ENCODE results near the gene CREB1.

The CREB1 gene

GRCh38 chr2:207531032-207531952 lies 1.5 kb downstream of the CREB1 start:
- Histone ChIP-seq H3K9me3 (ENCODE audit: severe bottlenecking) (no peaks in the 10 kb centered on the region), H3K4me1 (ENCODE audit: insufficient read depth, poor library complexity, severe bottlenecking) (peaks cover 34% of the 10 kb centered on the region), H3K36me3 (ENCODE audit: low read depth) (peaks cover 37% of the 10 kb centered on the region), H3K27ac (ENCODE audit: poor library complexity, severe bottlenecking) (peak overlapping the region; percentile 78), H3K4me3 (ENCODE audit: severe bottlenecking) (peak overlapping the region; percentile 69), H3K27me3 (ENCODE audit: insufficient read depth, poor library complexity, severe bottlenecking) (no peaks in the 10 kb centered on the region)
- DNase-seq (ENCODE audit: low spot score) (no peak), ATAC-seq (ENCODE audit: low read depth) (no peak)
- TF ChIP-seq CTCF (IDR thresholded peaks at IDR 0.05; ENCODE audit: poor library complexity, severe bottlenecking): no peak

GRCh38 chr2:207532676-207533075 lies 2.9 kb downstream of the CREB1 start:
- DNase-seq (ENCODE audit: low spot score) (no peak), ATAC-seq (ENCODE audit: low read depth) (no peak)
- Histone ChIP-seq H3K4me1 (ENCODE audit: insufficient read depth, poor library complexity, severe bottlenecking) (peaks cover 34% of the 10 kb centered on the region), H3K9me3 (ENCODE audit: severe bottlenecking) (no peaks in the 10 kb centered on the region), H3K27ac (ENCODE audit: poor library complexity, severe bottlenecking) (no peak overlapping the region), H3K4me3 (ENCODE audit: severe bottlenecking) (no peak overlapping the region), H3K27me3 (ENCODE audit: insufficient read depth, poor library complexity, severe bottlenecking) (no peaks in the 10 kb centered on the region), H3K36me3 (ENCODE audit: low read depth) (peaks cover 39% of the 10 kb centered on the region)
- no peak for TF ChIP-seq CTCF (IDR thresholded peaks at IDR 0.05; ENCODE audit: poor library complexity, severe bottlenecking)

- Histone ChIP-seq H3K9me3 (ENCODE audit: severe bottlenecking) (no peaks in the 10 kb centered on the region), H3K27ac (ENCODE audit: poor library complexity, severe bottlenecking) (no peak overlapping the region), H3K36me3 (ENCODE audit: low read depth) (peaks cover 38% of the 10 kb centered on the region), H3K4me3 (ENCODE audit: severe bottlenecking) (no peak overlapping the region), H3K27me3 (ENCODE audit: insufficient read depth, poor library complexity, severe bottlenecking) (no peaks in the 10 kb centered on the region), H3K4me1 (ENCODE audit: insufficient read depth, poor library complexity, severe bottlenecking) (peaks cover 27% of the 10 kb centered on the region)
- TF ChIP-seq CTCF (IDR thresholded peaks at IDR 0.05; ENCODE audit: poor library complexity, severe bottlenecking): no peak
- DNase-seq (ENCODE audit: low spot score) (no peak), ATAC-seq (ENCODE audit: low read depth) (no peak)
Measured at GRCh38 chr2:207533461-207534008, 3.8 kb downstream of the CREB1 start.

- Histone ChIP-seq H3K4me3 (ENCODE audit: severe bottlenecking) (no peak overlapping the region), H3K27me3 (ENCODE audit: insufficient read depth, poor library complexity, severe bottlenecking) (no peaks in the 10 kb centered on the region), H3K27ac (ENCODE audit: poor library complexity, severe bottlenecking) (no peak overlapping the region), H3K4me1 (ENCODE audit: insufficient read depth, poor library complexity, severe bottlenecking) (peaks cover 27% of the 10 kb centered on the region), H3K9me3 (ENCODE audit: severe bottlenecking) (no peaks in the 10 kb centered on the region), H3K36me3 (ENCODE audit: low read depth) (peaks cover 41% of the 10 kb centered on the region)
- TF ChIP-seq CTCF (IDR thresholded peaks at IDR 0.05; ENCODE audit: poor library complexity, severe bottlenecking): no peak
- ATAC-seq (ENCODE audit: low read depth) (no peak), DNase-seq (ENCODE audit: low spot score) (no peak)
Measured at GRCh38 chr2:207534417-207534816, 4.7 kb downstream of the CREB1 start.

- Histone ChIP-seq H3K4me1 (ENCODE audit: insufficient read depth, poor library complexity, severe bottlenecking) (peaks cover 7% of the 10 kb centered on the region), H3K36me3 (ENCODE audit: low read depth) (peaks cover 37% of the 10 kb centered on the region), H3K27ac (ENCODE audit: poor library complexity, severe bottlenecking) (no peak overlapping the region), H3K27me3 (ENCODE audit: insufficient read depth, poor library complexity, severe bottlenecking) (no peaks in the 10 kb centered on the region), H3K4me3 (ENCODE audit: severe bottlenecking) (no peak overlapping the region), H3K9me3 (ENCODE audit: severe bottlenecking) (no peaks in the 10 kb centered on the region)
- TF ChIP-seq CTCF (IDR thresholded peaks at IDR 0.05; ENCODE audit: poor library complexity, severe bottlenecking): no peak
- ATAC-seq (ENCODE audit: low read depth): no peak
- DNase-seq (ENCODE audit: low spot score): no peak
Measured at GRCh38 chr2:207539470-207539869, 9.7 kb downstream of the CREB1 start.

Data from RWPE2 (cell line).